A549 (cell line): ENCODE results near the gene KIAA0825.

Experiments
- CBX2 ChIP-seq: fragments of 200-600 bp; sonication (generic); IDR thresholded peaks from 2 replicates; pipeline ENCODE4 v1.6.1; 2016; ENCODE audit warnings: low read depth, mild to moderate bottlenecking, borderline replicate concordance
- GATA3 ChIP-seq: IDR thresholded peaks from 2 replicates; pipeline ENCODE4 v1.6.1; 2012; ENCODE audit warnings: borderline replicate concordance
- POLR2A ChIP-seq: IDR thresholded peaks from 2 replicates; pipeline ENCODE4 v1.6.1; 2012; ENCODE audit warnings: mild to moderate bottlenecking, low read length
- TF ChIP-seq, protein P1 (sequence below): fragments of >200 bp; sonication (Bioruptor Twin); formaldehyde crosslinking; IDR thresholded peaks from 3 replicates; pipeline ENCODE4 v1.5.1; 2016
- TF ChIP-seq, protein P2 (sequence below): fragments of 150-350 bp; IDR thresholded peaks from 2 replicates; pipeline ENCODE4 v1.6.1; 2014; ENCODE audit warnings: low read depth, mild to moderate bottlenecking, low read length

DNA sequence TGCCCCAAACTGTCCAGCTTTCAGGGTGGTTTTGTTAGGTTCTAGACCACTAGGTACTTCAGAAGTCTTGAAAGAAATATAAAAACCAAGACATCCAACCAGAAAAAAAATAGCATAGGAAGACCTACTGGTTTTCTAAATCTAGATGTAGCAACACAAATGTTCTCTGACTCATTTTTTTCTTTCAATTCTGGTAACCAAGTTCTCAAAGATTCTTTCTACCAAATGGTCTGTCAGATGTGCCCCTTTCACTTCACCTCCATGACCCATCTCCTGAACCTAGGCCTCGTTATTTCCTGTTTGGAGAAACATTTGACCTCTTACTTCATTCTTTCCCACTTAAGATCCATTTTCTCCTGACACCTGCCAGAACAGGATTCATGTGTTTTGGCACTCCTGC lies 355.3 kb downstream of the KIAA0825 start:
- TF ChIP-seq, protein P1, sequence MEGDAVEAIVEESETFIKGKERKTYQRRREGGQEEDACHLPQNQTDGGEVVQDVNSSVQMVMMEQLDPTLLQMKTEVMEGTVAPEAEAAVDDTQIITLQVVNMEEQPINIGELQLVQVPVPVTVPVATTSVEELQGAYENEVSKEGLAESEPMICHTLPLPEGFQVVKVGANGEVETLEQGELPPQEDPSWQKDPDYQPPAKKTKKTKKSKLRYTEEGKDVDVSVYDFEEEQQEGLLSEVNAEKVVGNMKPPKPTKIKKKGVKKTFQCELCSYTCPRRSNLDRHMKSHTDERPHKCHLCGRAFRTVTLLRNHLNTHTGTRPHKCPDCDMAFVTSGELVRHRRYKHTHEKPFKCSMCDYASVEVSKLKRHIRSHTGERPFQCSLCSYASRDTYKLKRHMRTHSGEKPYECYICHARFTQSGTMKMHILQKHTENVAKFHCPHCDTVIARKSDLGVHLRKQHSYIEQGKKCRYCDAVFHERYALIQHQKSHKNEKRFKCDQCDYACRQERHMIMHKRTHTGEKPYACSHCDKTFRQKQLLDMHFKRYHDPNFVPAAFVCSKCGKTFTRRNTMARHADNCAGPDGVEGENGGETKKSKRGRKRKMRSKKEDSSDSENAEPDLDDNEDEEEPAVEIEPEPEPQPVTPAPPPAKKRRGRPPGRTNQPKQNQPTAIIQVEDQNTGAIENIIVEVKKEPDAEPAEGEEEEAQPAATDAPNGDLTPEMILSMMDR, result no peak
- TF ChIP-seq POLR2A (no peak), GATA3 (no peak), CBX2 (no peak)
- TF ChIP-seq, protein P2, sequence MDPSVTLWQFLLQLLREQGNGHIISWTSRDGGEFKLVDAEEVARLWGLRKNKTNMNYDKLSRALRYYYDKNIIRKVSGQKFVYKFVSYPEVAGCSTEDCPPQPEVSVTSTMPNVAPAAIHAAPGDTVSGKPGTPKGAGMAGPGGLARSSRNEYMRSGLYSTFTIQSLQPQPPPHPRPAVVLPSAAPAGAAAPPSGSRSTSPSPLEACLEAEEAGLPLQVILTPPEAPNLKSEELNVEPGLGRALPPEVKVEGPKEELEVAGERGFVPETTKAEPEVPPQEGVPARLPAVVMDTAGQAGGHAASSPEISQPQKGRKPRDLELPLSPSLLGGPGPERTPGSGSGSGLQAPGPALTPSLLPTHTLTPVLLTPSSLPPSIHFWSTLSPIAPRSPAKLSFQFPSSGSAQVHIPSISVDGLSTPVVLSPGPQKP, result no peak
